OCI-LY3 (cell line): ENCODE data around the gene FITM2.

Experiments
- H2AFZ ChIP-seq: fragments of 200-600, 300-600 bp; shearing (Covaris generic); 2 replicates; pipeline ENCODE4 v1.6.0; 2014; ENCODE audit warnings: antibody characterized with exemption, low read depth, low read length
- H3K27ac ChIP-seq: fragments of 200-600, 300-600 bp; sonication (generic); 2 replicates; pipeline ENCODE4 v1.5.1; 2014; ENCODE audit warnings: mild to moderate bottlenecking, low read length, moderate library complexity, mixed read lengths
- H3K27me3 ChIP-seq: fragments of 200-600, 300-600 bp; sonication (generic); 2 replicates; pipeline ENCODE4 v1.6.1; 2014; ENCODE audit warnings: low read depth, low read length, mixed read lengths
- H3K36me3 ChIP-seq: fragments of 200-600, 300-600 bp; sonication (generic); replicated peaks from 2 replicates; pipeline ENCODE3; 2014; ENCODE audit warnings: low read depth, low read length, mixed read lengths
- H3K4me1 ChIP-seq: fragments of 300-600, 200-600 bp; sonication (generic); 2 replicates; pipeline ENCODE4 v1.6.1; 2014; ENCODE audit warnings: low read length, mixed read lengths
- H3K4me2 ChIP-seq: fragments of 200-600, 300-600 bp; sonication (generic); 2 replicates; pipeline ENCODE4 v1.6.1; 2014; ENCODE audit warnings: low read length, mixed read lengths
- H3K4me3 ChIP-seq: fragments of 300-600, 200-600 bp; sonication (generic); 2 replicates; pipeline ENCODE4 v1.5.1; 2014; ENCODE audit warnings: antibody characterized with exemption, mild to moderate bottlenecking, low read length, moderate library complexity
- H3K79me2 ChIP-seq: fragments of 300-600, 200-600 bp; shearing (Covaris generic); 2 replicates; pipeline ENCODE4 v1.6.1; 2014; ENCODE audit warnings: mild to moderate bottlenecking, low read length, mixed read lengths
- H3K9ac ChIP-seq: fragments of 300-600, 200-600 bp; shearing (Covaris generic); 2 replicates; pipeline ENCODE4 v1.6.0; 2014; ENCODE audit warnings: mild to moderate bottlenecking, low read length, moderate library complexity
- H3K9me3 ChIP-seq: fragments of 200-600, 300-600 bp; shearing (Covaris generic); 2 replicates; pipeline ENCODE4 v1.6.1; 2014; ENCODE audit warnings: low read length, mixed read lengths; ENCODE audit not compliant: insufficient read depth
- H4K20me1 ChIP-seq: fragments of 200-600, 300-600 bp; sonication (generic); 2 replicates; pipeline ENCODE4 v1.6.1; 2016; ENCODE audit warnings: low read length, mixed read lengths; ENCODE audit not compliant: insufficient read depth
- EZH2phosphoT487 ChIP-seq: fragments of 200-600 bp; shearing (Covaris generic); IDR thresholded peaks from 2 replicates; pipeline ENCODE4 v1.6.1; 2018; ENCODE audit warnings: antibody characterized with exemption, mixed run types, low read depth
- TF ChIP-seq, protein P1 (sequence below): fragments of 200-600, 300-600 bp; sonication (generic); IDR thresholded peaks from 2 replicates; pipeline ENCODE4 v1.5.1; 2014; ENCODE audit warnings: antibody characterized with exemption, low read length, low read depth

Gene FITM2

DNA sequence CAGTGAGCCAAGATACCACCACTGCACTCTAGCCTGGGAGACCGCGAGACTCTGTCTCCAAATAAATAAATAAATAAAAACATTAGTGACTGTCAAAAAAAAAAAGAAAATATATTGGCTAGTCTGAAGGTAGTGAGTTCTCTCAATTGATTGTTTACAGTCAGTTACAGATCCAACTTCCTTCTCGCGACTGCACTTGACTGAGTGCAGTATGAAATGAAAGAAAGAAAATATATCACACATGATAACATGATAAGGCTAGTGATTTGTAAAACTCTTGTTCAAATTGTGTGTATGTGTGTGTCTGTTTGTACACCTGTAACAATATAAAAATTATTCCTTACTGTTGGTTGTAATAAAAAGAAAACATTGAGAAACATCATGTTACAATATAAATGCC, 33.7 kb upstream of the FITM2 start:
- Histone ChIP-seq H3K79me2 (no peaks in the 10 kb centered on the region), H3K27ac (no peak overlapping the region), H4K20me1 (no peaks in the 10 kb centered on the region), H3K9me3 (no peaks in the 10 kb centered on the region), H3K9ac (no peak overlapping the region), H3K27me3 (no peaks in the 10 kb centered on the region), H3K4me3 (no peak overlapping the region), H3K4me1 (no peaks in the 10 kb centered on the region), H2AFZ (no peak overlapping the region), H3K4me2 (no peak overlapping the region), H3K36me3 (no peaks in the 10 kb centered on the region)
- no peak for TF ChIP-seq EZH2phosphoT487
- TF ChIP-seq, protein P1, sequence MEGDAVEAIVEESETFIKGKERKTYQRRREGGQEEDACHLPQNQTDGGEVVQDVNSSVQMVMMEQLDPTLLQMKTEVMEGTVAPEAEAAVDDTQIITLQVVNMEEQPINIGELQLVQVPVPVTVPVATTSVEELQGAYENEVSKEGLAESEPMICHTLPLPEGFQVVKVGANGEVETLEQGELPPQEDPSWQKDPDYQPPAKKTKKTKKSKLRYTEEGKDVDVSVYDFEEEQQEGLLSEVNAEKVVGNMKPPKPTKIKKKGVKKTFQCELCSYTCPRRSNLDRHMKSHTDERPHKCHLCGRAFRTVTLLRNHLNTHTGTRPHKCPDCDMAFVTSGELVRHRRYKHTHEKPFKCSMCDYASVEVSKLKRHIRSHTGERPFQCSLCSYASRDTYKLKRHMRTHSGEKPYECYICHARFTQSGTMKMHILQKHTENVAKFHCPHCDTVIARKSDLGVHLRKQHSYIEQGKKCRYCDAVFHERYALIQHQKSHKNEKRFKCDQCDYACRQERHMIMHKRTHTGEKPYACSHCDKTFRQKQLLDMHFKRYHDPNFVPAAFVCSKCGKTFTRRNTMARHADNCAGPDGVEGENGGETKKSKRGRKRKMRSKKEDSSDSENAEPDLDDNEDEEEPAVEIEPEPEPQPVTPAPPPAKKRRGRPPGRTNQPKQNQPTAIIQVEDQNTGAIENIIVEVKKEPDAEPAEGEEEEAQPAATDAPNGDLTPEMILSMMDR, result no peak

DNA sequence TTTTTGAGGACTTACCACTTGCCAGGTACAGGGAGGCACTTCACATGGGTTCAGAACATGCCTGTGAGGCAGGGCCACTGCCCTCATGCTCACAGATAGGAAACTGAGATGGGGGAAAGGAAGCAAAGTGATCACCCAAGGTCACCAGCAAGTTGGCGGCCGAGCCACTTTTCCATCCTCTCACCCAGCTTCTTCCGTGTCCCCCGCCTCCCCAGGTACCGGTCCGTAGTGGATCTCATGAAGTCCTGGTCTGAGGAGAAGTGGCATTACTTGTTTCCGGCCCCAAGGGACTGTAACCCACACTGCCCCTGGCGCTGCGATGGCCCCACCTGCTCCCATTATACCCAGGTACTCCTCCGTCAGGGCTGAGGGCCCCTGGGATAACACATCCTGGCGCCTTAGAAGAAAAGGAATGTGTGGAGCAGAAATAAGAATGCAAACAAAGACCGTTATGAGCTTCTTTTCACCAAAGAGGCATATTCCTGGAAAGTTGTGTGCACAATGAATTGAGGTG, 32.2 kb upstream of the FITM2 start:
- H3K4me2 ChIP-seq, result no peak overlapping the region
- no peak for TF ChIP-seq EZH2phosphoT487
- TF ChIP-seq, protein P1, result no peak
- H3K4me3 ChIP-seq, result no peak overlapping the region
- H3K27me3 ChIP-seq, result no peaks in the 10 kb centered on the region
- no peaks in the 10 kb centered on the region for H4K20me1 ChIP-seq
- no peaks in the 10 kb centered on the region for H3K79me2 ChIP-seq
- no peak overlapping the region for H3K9ac ChIP-seq
- no peaks in the 10 kb centered on the region for H3K4me1 ChIP-seq
- H3K36me3 ChIP-seq, result no peaks in the 10 kb centered on the region
- no peak overlapping the region for H3K27ac ChIP-seq
- no peaks in the 10 kb centered on the region for H3K9me3 ChIP-seq
- H2AFZ ChIP-seq, result no peak overlapping the region

- TF ChIP-seq, protein P1, result no peak
- no peak for TF ChIP-seq EZH2phosphoT487
- no peaks in the 10 kb centered on the region for H3K79me2 ChIP-seq
- no peak overlapping the region for H3K4me2 ChIP-seq
- no peaks in the 10 kb centered on the region for H3K36me3 ChIP-seq
- no peak overlapping the region for H2AFZ ChIP-seq
- H3K9ac ChIP-seq, result no peak overlapping the region
- H4K20me1 ChIP-seq, result no peaks in the 10 kb centered on the region
- no peaks in the 10 kb centered on the region for H3K27me3 ChIP-seq
- H3K27ac ChIP-seq, result no peak overlapping the region
- no peak overlapping the region for H3K4me3 ChIP-seq
- no peaks in the 10 kb centered on the region for H3K4me1 ChIP-seq
- no peaks in the 10 kb centered on the region for H3K9me3 ChIP-seq
These were observed 31.2 kb upstream of the FITM2 start for GRCh38 chr20:44342248-44342647.

DNA sequence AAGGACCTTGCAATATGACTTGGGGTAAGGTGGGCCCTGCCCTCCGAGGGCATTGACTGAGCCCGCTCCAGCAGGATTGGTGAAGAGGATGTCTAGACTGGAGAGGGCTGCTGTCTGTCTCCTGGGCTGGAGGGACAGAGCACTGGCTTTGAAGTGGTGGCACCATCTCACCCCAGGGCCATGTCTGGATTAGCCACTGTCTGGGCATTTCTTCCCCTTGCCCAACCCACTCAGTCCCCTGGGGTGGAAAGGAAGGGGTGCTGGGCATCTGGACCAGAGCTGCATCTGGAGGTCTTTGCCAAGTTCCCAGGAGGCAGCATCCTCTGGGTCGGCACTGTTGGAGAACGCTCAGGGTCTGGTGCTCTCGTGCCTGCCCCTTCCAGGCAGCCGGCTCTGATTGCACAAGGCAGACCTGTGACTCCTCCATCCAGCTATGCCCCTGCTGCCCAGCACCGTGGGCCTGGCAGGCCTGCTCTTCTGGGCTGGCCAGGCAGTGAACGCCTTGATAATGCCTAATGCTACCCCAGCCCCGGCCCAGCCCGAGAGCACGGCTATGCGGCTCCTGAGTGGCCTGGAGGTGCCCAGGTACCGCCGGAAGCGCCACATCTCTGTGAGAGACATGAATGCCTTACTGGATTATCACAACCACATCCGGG, 25.9 kb upstream of the FITM2 start, which contains the start of gene R3HDML:
Gene R3HDML (plus strand): TSS at position 319 of the 656 bp plus-strand sequence. CDS start 115 bp downstream, at position 434.
- Histone ChIP-seq H3K9ac (no peak within 1 kb of the TSS), H2AFZ (no peak within 1 kb of the TSS), H3K9me3 (no peaks in the 10 kb centered on the region), H4K20me1 (no peaks in the 10 kb centered on the region), H3K4me1 (no peaks in the 10 kb centered on the region), H3K27me3 (peaks cover 5% of the 10 kb centered on the region; the same call in 1 of the 2 replicates), H3K27ac (no peak within 1 kb of the TSS), H3K36me3 (no peaks in the 10 kb centered on the region), H3K79me2 (no peaks in the 10 kb centered on the region), H3K4me3 (no peak within 1 kb of the TSS), H3K4me2 (no peak within 1 kb of the TSS)
- TF ChIP-seq, protein P1, result no peak
- no peak for TF ChIP-seq EZH2phosphoT487
